ENCODE data around the gene SYPL1.

DNA sequence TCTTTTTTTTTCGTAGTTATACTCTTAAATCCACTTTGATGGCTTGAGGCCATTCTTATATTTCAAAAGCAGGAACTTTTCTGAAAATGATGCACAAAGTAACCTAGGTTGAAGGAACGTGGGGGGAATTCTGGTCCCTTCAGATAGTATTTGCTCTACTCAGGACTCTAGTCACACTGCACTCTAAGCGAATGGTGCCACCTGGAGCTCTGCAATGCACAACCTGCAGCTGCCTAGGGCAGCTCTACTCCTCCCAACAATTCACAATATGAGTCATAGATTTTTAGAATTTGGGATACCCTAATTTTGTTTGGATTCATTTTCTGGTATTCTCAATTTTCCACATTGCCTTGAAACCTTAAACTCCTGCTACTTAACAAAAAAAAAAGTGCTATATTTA lies 17.3 kb downstream of the SYPL1 start:
- TF ChIP-seq, protein P1, sequence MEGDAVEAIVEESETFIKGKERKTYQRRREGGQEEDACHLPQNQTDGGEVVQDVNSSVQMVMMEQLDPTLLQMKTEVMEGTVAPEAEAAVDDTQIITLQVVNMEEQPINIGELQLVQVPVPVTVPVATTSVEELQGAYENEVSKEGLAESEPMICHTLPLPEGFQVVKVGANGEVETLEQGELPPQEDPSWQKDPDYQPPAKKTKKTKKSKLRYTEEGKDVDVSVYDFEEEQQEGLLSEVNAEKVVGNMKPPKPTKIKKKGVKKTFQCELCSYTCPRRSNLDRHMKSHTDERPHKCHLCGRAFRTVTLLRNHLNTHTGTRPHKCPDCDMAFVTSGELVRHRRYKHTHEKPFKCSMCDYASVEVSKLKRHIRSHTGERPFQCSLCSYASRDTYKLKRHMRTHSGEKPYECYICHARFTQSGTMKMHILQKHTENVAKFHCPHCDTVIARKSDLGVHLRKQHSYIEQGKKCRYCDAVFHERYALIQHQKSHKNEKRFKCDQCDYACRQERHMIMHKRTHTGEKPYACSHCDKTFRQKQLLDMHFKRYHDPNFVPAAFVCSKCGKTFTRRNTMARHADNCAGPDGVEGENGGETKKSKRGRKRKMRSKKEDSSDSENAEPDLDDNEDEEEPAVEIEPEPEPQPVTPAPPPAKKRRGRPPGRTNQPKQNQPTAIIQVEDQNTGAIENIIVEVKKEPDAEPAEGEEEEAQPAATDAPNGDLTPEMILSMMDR (IDR thresholded peaks at IDR 0.05; ENCODE audit: insufficient read depth, low read depth, low read length), result no peak
- no peak for TF ChIP-seq EZH2 (IDR thresholded peaks at IDR 0.05; ENCODE audit: insufficient read depth, low read length)

Measured in astrocyte (in vitro differentiated cells and primary cell).